GM12872 (cell line): Measurements from ENCODE around the gene KIF3A.

Experiments
- CTCF ChIP-seq: IDR thresholded peaks from 3 replicates; pipeline ENCODE4 v1.5.1; 2011; ENCODE audit warnings: low read depth, mild to moderate bottlenecking, low read length, moderate library complexity; ENCODE audit not compliant: insufficient read depth

The KIF3A gene

GRCh38 chr5:132651838-132652469, 85.4 kb downstream of the KIF3A start:
- no peak for TF ChIP-seq CTCF

GRCh38 chr5:132648355-132648754, 89.0 kb downstream of the KIF3A start:
- TF ChIP-seq CTCF, result no peak

- no peak for TF ChIP-seq CTCF
These were observed 89.9 kb downstream of the KIF3A start for GRCh38 chr5:132647473-132647872.

- no peak for TF ChIP-seq CTCF
These were observed 90.6 kb downstream of the KIF3A start for GRCh38 chr5:132646583-132647266.

- TF ChIP-seq CTCF, result no peak
These were observed 93.2 kb downstream of the KIF3A start for GRCh38 chr5:132644177-132644576.
